HEK293T (cell line): ENCODE data around the gene FBN2.

ENCODE experiments used
- ARNT ChIP-seq: fragments of 450-650 bp; IDR thresholded peaks from 2 replicates; pipeline ENCODE4 v1.6.1; 2017; ENCODE audit warnings: mild to moderate bottlenecking
- FOXA1 ChIP-seq: fragments of 450-650 bp; IDR thresholded peaks from 2 replicates; pipeline ENCODE4 v1.6.1; 2016; ENCODE audit warnings: mild to moderate bottlenecking
- FOXK2 ChIP-seq: fragments of 450-650 bp; IDR thresholded peaks from 2 replicates; pipeline ENCODE4 v1.6.1; 2016; ENCODE audit warnings: mild to moderate bottlenecking
- FOXM1 ChIP-seq: fragments of 450-650 bp; IDR thresholded peaks from 2 replicates; pipeline ENCODE4 v1.6.1; 2017; ENCODE audit warnings: mild to moderate bottlenecking, borderline replicate concordance
- L3MBTL2 ChIP-seq: fragments of 450-650 bp; conservative IDR thresholded peaks from 2 replicates; pipeline ENCODE4 v1.6.1; 2016; ENCODE audit warnings: mild to moderate bottlenecking
- SP1 ChIP-seq: fragments of 450-650 bp; IDR thresholded peaks from 2 replicates; pipeline ENCODE4 v1.6.1; 2017
- SUZ12 ChIP-seq: fragments of 450-650 bp; IDR thresholded peaks from 2 replicates; pipeline ENCODE4 v1.6.1; 2016; ENCODE audit warnings: mild to moderate bottlenecking
- ZNF384 ChIP-seq: fragments of 450-650 bp; IDR thresholded peaks from 2 replicates; pipeline ENCODE4 v1.6.1; 2016

DNA sequence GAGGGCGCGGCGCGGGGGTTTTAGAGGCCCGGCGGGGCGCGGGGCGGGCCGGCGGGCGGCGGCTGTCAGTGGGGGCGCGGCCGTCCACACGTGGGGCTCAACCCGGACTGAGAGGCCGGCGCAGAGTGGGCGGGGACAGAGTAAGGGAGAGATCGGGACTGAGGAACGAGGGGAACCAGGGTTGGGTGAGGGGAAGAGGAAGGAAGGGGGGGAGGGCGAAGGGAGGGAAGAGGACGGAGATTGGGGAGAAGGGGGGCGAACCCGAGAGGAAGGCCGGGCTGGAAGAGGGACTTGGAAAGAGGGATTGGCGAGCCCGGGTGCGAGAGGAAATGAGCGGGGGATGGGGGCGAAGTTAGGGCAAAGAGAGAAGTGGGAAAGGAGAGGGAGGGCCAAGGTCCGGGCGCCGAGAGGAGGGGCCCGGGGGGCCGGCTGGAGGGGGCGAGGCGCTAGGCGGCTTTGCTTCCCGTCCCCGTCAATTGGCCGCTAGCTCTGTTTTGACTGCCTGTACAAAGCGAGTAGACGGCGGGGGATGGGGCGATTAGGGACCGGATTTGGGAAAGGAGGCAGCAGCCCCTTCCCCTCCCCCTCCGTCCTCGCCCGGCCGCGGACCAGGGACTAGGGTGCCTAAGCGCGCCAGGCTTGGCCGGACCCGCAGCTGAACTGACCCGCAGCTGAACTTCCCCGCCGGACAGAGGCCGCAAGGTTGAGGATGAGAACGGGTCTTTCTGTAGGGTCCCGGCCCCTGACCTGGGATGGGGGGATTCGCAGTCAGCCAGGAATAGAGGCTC is 399 bp upstream of the FBN2 start:
- TF ChIP-seq ZNF384 (no peak), FOXK2 (no peak), L3MBTL2 (no peak), FOXA1 (no peak), SUZ12 (no peak), SP1 (no peak), ARNT (no peak), FOXM1 (no peak)
